SK-N-SH treated with all-trans-retinoic acid at 6 μM for 48 hours (cell line): ENCODE data around the gene CCDC57.

ENCODE experiments used
- CREB5 ChIP-seq: fragments of 250-450 bp; sonication (Bioruptor Pico); IDR thresholded peaks from 2 replicates; pipeline ENCODE4 v1.5.1; 2020; ENCODE audit warnings: low read depth, mild to moderate bottlenecking, moderate library complexity
- CSDC2 ChIP-seq: fragments of 250-450 bp; sonication (Bioruptor Pico); IDR thresholded peaks from 2 replicates; pipeline ENCODE4 v1.5.0; 2020; ENCODE audit warnings: mild to moderate bottlenecking, moderate library complexity
- PATZ1 ChIP-seq: fragments of 250-450 bp; sonication (Bioruptor Pico); IDR thresholded peaks from 2 replicates; pipeline ENCODE4 v1.8.0; 2020; ENCODE audit warnings: mild to moderate bottlenecking, moderate library complexity, borderline replicate concordance
- PPARA ChIP-seq: fragments of 250-450 bp; sonication (Bioruptor Pico); IDR thresholded peaks from 2 replicates; pipeline ENCODE4 v1.5.0; 2020; ENCODE audit warnings: mild to moderate bottlenecking, borderline replicate concordance
- RARB ChIP-seq: fragments of 250-450 bp; sonication (Bioruptor Pico); IDR thresholded peaks from 2 replicates; pipeline ENCODE4 v1.8.0; 2021; ENCODE audit warnings: mild to moderate bottlenecking, moderate library complexity
- ZFP3 ChIP-seq: fragments of 250-450 bp; sonication (Bioruptor Pico); IDR thresholded peaks from 2 replicates; pipeline ENCODE4 v1.5.0; 2020; ENCODE audit warnings: mild to moderate bottlenecking, moderate library complexity

GRCh38 chr17:82238472-82239201, 26.0 kb upstream of the CCDC57 start:
- TF ChIP-seq ZFP3 (CRISPR knock-in tag) (no peak), CREB5 (CRISPR knock-in tag) (no peak), PATZ1 (CRISPR knock-in tag) (no peak), CSDC2 (CRISPR knock-in tag) (no peak), PPARA (no peak), RARB (CRISPR knock-in tag) (no peak)
